ES-I3 (cell line): ENCODE data around the gene ST14.
"Not testable (repeated sequence)": the region's sequence is repeated elsewhere in the genome, so short reads cannot be mapped to it uniquely, and the experiment has no call there.

Source experiments
- H3K36me3 ChIP-seq: 2 replicates; pipeline ENCODE4 v1.6.1; 2013; ENCODE audit warnings: mild to moderate bottlenecking, low read length, control low read depth, moderate library complexity; ENCODE audit not compliant: insufficient read depth
- H3K4me1 ChIP-seq: 2 replicates; pipeline ENCODE4 v1.6.1; 2013; ENCODE audit warnings: mild to moderate bottlenecking, control low read depth, low read length; ENCODE audit not compliant: insufficient read depth
- H3K9ac ChIP-seq: 2 replicates; pipeline ENCODE4 v1.6.1; 2013; ENCODE audit warnings: low read depth, mild to moderate bottlenecking, low read length, moderate library complexity
- H3K9me3 ChIP-seq: 2 replicates; pipeline ENCODE4 v1.6.1; 2013; ENCODE audit warnings: mild to moderate bottlenecking, low read length, moderate library complexity; ENCODE audit not compliant: control insufficient read depth, insufficient read depth

Gene ST14

DNA sequence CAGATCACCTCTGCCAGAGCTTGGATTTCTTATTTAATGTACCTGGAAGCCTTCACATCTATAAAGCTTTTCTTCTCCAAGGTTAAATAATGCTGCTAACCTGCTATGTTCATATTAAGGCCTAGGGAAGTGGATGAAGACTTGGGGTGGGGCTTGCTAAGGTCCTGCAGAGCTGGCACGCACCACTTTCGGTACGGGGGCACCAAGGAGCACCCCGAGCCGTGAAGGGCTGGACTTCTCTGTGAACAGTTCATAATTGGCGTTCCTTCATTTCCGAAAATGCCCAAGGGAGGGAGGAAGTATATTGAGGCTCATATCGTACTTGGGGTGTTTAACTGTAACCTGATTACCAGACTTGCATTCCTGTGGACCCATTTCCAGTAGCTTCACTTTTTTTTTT is 59.6 kb downstream of the ST14 start:
- Histone ChIP-seq H3K9me3 (no peaks in the 10 kb centered on the region), H3K4me1 (peaks cover 8% of the 10 kb centered on the region; the same call in 1 of the 2 replicates), H3K9ac (no peak overlapping the region), H3K36me3 (no peaks in the 10 kb centered on the region)

DNA sequence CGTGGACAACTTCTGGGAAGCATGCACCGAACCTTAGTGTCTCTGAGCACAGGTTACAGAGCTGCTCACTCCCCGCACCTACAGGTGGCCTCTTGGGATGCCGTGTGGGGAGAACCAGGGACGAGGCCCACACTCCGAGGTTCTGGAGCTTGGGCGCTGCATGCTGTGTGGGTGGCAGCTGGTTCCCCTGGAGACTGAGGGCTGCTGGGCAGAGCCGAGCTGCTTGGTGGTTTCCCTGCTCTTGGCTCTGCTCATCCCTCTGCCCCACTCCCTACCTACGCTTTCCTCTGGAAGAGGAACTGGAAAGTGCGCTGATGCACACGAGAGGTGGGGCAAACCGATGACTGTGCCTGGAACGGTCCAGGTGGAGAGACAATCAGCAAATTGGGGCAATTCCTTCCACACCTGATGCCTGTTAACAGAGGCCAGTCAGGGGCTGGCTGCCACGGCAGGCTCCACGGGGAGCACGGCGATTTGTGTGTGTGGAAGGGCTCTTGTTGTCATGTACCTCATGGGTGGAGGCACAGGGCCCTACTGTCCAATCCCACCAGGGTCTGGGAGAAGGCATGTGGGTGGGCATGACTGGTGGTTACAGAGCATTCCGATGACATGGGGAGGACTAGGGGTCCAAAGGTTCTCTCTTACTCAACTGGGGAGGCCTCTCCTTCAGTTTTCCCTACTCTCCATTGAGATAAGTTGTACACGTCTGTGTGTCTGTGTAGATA is 60.9 kb downstream of the ST14 start:
- Histone ChIP-seq H3K36me3 (no peaks in the 10 kb centered on the region), H3K9ac (no peak overlapping the region), H3K9me3 (no peaks in the 10 kb centered on the region), H3K4me1 (peaks cover 8% of the 10 kb centered on the region; the same call in 1 of the 2 replicates)

DNA sequence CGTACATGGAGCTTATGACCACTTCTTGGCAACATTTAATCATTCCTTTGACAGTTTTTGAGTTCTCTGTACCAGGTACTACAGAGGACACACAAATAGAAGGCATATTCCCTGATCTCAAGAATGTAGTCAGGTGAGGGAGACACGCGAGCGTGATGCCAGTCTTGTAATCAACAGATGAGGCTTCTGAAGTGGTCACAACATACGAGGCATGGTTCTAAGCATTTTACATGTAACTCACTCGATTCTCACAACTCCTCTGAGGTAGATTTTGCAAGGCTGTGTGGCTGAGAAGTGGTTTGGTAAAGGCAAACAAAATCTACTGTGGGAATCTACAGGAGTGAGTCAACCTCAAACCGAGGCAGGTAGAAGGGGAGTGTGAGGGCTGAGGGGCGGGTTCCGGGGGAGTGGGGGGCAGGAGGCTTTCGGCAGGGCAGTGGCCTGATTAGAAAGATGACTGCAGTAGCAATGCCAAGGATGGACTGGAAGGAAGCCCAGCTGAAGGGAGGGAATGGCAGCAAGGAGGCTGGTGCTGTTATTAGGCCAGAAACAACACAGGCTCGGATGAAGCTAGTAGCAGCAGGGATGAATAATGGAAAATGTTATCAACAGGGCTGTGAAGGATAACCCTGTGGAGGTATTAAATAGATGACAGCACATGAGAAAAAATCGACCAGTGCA is 63.8 kb downstream of the ST14 start:
- Histone ChIP-seq H3K9ac (no peak overlapping the region), H3K4me1 (no peaks in the 10 kb centered on the region), H3K9me3 (no peaks in the 10 kb centered on the region), H3K36me3 (no peaks in the 10 kb centered on the region)

DNA sequence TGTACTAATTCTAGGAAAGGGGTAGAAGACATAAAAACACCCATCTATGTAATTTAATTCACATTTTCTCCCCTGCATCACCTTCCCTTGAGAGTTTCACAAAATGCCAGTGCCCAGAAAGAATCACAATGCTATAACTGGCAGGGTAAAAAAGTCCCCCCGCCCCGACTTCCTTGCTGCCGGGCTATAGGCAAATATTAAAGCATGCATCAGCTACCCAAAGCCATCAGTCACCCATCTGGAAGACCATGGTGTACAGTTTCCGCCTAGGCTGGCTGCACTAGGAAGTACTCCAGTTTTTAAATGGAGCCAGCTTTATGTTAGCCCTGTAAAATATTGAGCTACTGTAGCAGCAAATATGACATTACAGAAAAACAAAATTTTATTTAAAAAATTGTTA is 67.8 kb downstream of the ST14 start:
- Histone ChIP-seq H3K9me3 (no peaks in the 10 kb centered on the region), H3K9ac (no peak overlapping the region), H3K4me1 (no peaks in the 10 kb centered on the region), H3K36me3 (no peaks in the 10 kb centered on the region)

DNA sequence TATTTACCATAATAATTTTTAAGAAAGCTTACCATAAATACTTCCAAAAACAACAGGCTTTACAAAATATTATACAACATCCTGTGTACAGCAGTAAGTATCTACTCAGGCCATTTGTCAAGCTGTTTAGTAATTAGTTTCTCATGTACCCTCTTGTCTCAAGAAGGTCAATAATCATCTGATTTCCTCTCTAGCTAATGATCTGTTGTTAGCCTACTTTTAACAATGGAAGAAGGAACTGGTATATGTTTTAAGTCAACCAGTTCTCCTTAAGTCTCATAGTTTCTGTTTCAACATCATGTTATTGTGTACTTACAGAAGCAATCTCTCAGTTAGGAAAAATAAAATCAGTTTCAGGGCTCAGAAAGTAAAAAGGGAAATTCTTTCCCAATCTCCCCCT is 73.9 kb downstream of the ST14 start:
- H3K9ac ChIP-seq, H3K9me3 ChIP-seq, H3K36me3 ChIP-seq, H3K4me1 ChIP-seq: not testable (repeated sequence)

DNA sequence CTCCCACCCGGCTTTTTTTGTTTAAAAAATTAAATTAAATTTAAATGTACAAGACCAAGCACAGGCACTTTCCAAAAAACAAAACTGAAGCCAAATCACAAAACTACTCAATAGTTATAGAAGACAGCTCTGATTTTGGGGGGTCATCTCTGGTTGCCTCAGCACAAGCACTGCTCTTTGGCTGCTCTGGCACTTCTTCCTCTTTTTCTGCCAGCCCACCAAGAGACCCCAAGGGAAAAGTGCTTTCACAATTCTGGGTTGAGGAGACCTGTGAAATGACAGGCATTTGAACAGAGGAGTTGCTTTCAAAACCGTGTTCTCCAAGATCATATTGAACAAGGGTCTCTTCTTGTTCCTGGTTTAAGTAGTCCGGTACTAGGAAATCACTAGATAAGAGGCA is 74.3 kb downstream of the ST14 start:
- H3K9ac ChIP-seq, H3K9me3 ChIP-seq, H3K36me3 ChIP-seq, H3K4me1 ChIP-seq: not testable (repeated sequence)

DNA sequence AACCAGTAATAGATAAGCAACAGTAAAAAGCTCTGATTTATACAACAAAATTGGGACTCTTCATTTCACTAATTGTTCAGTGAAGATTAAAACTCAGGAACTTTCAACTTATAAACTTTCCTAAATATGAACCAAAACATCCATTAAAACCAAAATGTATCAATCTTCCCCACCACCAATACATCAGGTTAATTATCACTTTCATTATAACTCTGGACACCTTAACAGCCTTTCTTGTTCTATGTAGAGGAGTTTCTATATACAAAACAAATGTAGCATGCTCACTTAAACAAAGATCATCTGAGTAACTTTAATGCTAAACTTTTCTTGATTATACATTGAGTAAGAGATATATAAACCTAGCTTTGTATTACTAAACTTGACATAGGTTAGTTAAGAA is 74.7 kb downstream of the ST14 start:
- Histone ChIP-seq H3K4me1 (no peaks in the 10 kb centered on the region), H3K36me3 (no peaks in the 10 kb centered on the region), H3K9me3 (no peaks in the 10 kb centered on the region), H3K9ac (no peak overlapping the region)

DNA sequence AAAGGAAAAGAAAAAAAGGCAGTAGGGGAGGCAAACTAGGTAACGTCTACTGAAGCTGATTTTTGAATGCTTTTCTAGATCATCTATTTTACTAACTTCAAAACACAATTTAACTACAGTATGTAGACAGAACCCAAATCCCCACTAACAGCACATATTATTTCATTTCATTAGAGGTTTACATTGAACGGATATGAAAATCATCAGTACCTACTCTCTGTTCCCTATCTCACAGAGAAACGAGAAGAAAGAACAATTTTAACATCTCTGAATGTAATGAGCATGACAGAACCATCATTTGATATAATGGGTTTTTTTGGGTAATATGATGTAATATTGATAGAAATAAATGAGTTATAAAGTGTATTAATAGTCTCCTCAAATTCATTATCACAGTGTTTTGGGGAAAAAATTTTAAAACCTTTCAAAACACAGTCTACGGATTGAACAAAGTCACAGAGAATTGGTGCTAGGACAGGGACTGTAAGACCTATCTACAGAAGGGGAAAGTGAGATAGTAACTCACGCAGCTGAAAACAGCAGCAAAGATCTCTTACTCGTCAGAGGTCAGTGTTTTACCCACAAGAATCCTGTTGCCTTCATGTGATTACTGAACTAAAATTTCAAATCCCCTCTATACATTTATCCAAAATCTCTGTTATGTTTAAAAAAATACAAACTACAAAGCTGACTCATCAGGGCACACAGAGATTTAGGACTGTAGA is 77.9 kb downstream of the ST14 start:
- Histone ChIP-seq H3K9ac (no peak overlapping the region), H3K4me1 (no peaks in the 10 kb centered on the region), H3K36me3 (no peaks in the 10 kb centered on the region), H3K9me3 (no peaks in the 10 kb centered on the region)

DNA sequence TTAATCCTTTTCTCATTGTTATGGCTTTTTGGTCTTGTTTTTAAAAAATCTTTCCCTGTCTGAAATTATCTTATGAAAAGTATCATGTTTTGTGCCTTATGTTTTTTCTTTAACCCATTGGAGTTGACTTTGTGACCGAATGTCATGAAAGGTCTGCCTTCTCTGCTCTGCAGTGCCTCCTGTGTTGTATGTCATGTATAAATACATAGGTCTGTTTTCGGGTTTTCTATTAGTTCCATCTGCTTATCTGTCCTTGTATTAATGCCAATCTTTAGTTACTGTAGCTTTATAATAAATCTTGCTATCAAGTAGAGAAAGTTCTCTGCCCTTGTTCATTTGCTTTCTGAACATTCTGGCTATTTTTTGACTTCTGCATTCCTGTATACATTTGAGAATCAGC is 82.1 kb downstream of the ST14 start:
- Histone ChIP-seq H3K9me3 (no peaks in the 10 kb centered on the region), H3K36me3 (no peaks in the 10 kb centered on the region; the same call in 1 of the 2 replicates), H3K4me1 (no peaks in the 10 kb centered on the region), H3K9ac (no peak overlapping the region)

DNA sequence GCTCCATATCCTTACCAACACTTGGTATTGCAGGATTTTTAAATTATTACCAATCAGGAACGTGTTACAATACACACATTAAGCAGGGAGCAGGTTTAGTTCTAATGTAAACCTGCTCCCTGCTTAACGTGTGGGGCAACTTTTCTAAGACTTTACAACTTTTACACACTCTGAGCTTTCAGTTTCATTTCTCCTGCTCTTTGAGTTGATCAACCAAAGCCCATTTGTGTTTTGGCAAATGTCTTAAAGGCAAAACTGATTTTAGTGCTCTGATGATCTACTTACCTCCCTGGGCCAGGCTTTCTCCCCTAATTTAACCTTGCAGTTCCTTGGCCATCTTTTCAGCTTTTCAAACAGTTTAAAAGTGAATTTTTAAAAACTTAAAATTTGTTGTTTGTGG is 84.2 kb downstream of the ST14 start:
- H3K9me3 ChIP-seq: no peaks in the 10 kb centered on the region
- peaks cover 4% of the 10 kb centered on the region; the same call in 1 of the 2 replicates for H3K36me3 ChIP-seq
- no peak overlapping the region for H3K9ac ChIP-seq
- no peaks in the 10 kb centered on the region for H3K4me1 ChIP-seq

DNA sequence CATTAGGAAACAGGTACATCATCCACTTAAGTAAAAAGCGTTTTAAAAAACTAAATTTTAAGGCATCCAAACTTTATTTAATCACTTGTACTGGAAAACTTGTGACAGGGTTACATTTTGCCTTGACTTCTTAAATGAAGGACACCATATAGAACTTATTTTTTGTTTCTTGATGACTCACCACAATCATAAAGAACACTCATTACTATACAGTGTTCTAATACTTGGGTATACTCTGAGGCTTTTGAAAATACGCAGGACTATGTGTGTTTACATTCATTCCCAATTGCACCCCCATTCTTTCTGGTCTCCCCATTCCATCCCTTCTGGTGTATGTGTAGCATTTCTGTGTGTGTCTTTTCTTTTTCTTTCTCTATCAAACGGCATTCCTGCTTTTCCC is 85.3 kb downstream of the ST14 start:
- no peak overlapping the region for H3K9ac ChIP-seq
- H3K36me3 ChIP-seq: peaks cover 4% of the 10 kb centered on the region; the same call in 1 of the 2 replicates
- H3K9me3 ChIP-seq: no peaks in the 10 kb centered on the region
- no peaks in the 10 kb centered on the region for H3K4me1 ChIP-seq

DNA sequence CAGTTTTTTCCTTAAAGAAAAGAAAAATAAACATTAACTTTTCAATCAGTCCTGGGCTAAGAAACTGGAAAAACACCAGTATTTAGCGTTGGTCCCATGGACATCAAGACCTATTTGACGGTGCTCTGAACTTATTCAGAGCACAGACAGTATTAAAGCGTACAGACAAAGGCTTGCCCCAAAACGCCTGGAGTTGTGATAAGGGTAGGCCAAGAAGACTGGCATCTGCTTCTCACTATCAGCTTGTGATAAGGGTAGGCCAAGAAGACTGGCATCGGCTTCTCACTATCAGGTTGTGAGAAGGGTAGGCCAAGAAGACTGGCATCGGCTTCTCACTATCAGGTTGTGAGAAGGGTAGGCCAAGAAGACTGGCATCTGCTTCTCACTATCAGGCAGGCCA is 85.8 kb downstream of the ST14 start:
- H3K9me3 ChIP-seq, H3K4me1 ChIP-seq, H3K36me3 ChIP-seq, H3K9ac ChIP-seq: not testable (repeated sequence)

DNA sequence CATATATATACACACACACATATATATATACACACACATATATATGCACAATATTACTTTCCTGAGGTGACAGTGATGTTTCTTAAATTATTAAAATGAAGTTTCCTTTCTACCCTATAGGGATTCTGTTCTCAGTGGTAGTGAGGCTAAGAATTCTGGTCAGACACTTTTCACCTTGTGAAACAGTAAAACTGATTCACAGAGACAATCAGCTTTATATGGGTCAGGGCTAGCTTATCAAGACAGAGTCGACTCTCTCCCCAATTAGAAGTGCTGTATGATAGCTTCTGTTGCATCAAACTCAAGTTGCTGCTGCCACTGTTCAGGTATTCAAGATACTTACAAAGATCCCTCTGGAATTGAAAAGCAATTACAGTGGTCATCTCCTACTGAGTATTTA is 86.7 kb downstream of the ST14 start:
- no peak overlapping the region for H3K9ac ChIP-seq
- H3K4me1 ChIP-seq: no peaks in the 10 kb centered on the region
- peaks cover 4% of the 10 kb centered on the region; the same call in 1 of the 2 replicates for H3K36me3 ChIP-seq
- no peaks in the 10 kb centered on the region for H3K9me3 ChIP-seq

DNA sequence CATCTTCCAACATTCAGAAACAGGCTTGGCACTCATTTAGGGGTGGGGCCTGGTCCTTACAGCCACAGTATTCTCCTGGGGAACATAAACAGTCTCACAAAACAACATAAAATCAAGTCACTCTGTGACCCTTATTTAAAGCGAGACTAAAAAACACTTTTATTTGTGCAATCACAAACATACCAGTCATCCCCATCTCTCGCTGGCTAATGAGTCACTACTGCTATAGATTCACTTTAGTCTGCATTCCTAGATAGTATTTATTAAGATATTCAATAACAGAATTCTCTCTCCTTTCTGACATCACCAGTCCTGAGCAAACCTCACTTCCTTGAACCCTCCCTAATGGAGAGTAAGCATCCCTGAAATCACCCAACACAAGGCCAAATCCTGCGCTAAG is 87.2 kb downstream of the ST14 start:
- peaks cover 4% of the 10 kb centered on the region; the same call in 1 of the 2 replicates for H3K36me3 ChIP-seq
- no peaks in the 10 kb centered on the region for H3K4me1 ChIP-seq
- H3K9me3 ChIP-seq: no peaks in the 10 kb centered on the region; the same call in 1 of the 2 replicates
- no peak overlapping the region for H3K9ac ChIP-seq

DNA sequence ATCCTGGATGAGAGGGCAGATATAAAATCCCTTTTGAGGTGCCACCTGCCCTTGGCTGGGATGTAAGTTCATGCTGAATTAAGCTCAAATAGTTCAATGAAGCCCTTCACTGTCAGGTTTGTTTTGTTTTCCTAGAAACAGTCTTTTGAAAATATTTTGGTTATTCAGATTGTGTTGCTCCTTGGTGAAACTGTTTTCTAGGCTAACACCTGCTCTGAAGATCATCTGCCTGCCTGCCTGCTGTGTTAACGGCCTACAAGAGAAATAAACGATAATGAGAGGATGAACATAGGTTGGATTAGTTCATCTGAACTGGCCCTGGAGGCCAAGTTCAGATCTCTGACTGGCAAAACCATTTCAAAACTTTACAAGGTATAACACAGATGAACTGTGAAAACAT is 87.7 kb downstream of the ST14 start:
- H3K9me3 ChIP-seq: no peaks in the 10 kb centered on the region; the same call in 1 of the 2 replicates
- H3K9ac ChIP-seq: no peak overlapping the region
- no peaks in the 10 kb centered on the region for H3K4me1 ChIP-seq
- peaks cover 4% of the 10 kb centered on the region; the same call in 1 of the 2 replicates for H3K36me3 ChIP-seq
